ENCODE results near the gene ROBO3. TPM values are rescaled to one million over a fixed set of nuclear protein-coding genes. Genes with fewer than 3 reads are reported as not detected.

ROBO3 gene
- total RNA-seq, 1 experiment from 2014 or later = 24.5 TPM

GRCh38 chr11:124920356-124920755 lies 55.1 kb downstream of the ROBO3 start:
- no peak for DNase-seq (ENCODE audit: low read depth)

- no peak for DNase-seq (ENCODE audit: low read depth)
Observed at GRCh38 chr11:124920870-124921609, 55.8 kb downstream of the ROBO3 start.

- no peak for DNase-seq (ENCODE audit: low read depth)
Observed at GRCh38 chr11:124922831-124923230, 57.6 kb downstream of the ROBO3 start.

- no peak for DNase-seq (ENCODE audit: low read depth)
Observed at GRCh38 chr11:124923296-124923695, 58.1 kb downstream of the ROBO3 start.

- no peak for DNase-seq (ENCODE audit: low read depth)
Observed at GRCh38 chr11:124928942-124929665, 63.9 kb downstream of the ROBO3 start.

GRCh38 chr11:124930799-124931198 lies 65.6 kb downstream of the ROBO3 start:
- DNase-seq (ENCODE audit: low read depth) = no peak

Other genes with a start within 250 kb of the ROBO3 start
- gene TBRG1, start 242.6 kb upstream of the ROBO3 start, total RNA-seq (2014; rRNA removed; shearing (Covaris generic)) = 42.9 and 52.7 TPM in 2 replicates
- 4.3 and 5.5 TPM in 2 replicates for gene SIAE, start 191.7 kb upstream of the ROBO3 start, total RNA-seq (2014; rRNA removed; shearing (Covaris generic))
- gene SPA17, start 191.5 kb upstream of the ROBO3 start, total RNA-seq (2014; rRNA removed; shearing (Covaris generic)) = 17.4 and 17.7 TPM in 2 replicates
- gene NRGN, start 125.5 kb upstream of the ROBO3 start, total RNA-seq (2014; rRNA removed; shearing (Covaris generic)) = 9.1 and 17.5 TPM in 2 replicates
- gene VSIG2, start 113.2 kb upstream of the ROBO3 start, total RNA-seq (2014; rRNA removed; shearing (Covaris generic)) = not detected in 2 replicates
- gene ESAM, start 103.1 kb upstream of the ROBO3 start, total RNA-seq (2014; rRNA removed; shearing (Covaris generic)) = 0.43 and 0.66 TPM in 2 replicates
- gene MSANTD2, start 65.0 kb upstream of the ROBO3 start, total RNA-seq (2014; rRNA removed; shearing (Covaris generic)) = 13.7 and 14.5 TPM in 2 replicates
- 21.1 and 25.0 TPM in 2 replicates for gene ROBO4, start 32.4 kb downstream of the ROBO3 start, total RNA-seq (2014; rRNA removed; shearing (Covaris generic))
- 0.05 TPM in 1 of 2 replicates, not detected in the other for gene HEPN1, start 53.8 kb downstream of the ROBO3 start, total RNA-seq (2014; rRNA removed; shearing (Covaris generic))
- gene HEPACAM, start 70.6 kb downstream of the ROBO3 start, total RNA-seq (2014; rRNA removed; shearing (Covaris generic)) = 0.29 TPM in 1 of 2 replicates, not detected in the other
- gene CCDC15, start 88.8 kb downstream of the ROBO3 start, total RNA-seq (2014; rRNA removed; shearing (Covaris generic)) = 7.4 and 8.1 TPM in 2 replicates
- 9.9 and 10.1 TPM in 2 replicates for gene SLC37A2, start 197.9 kb downstream of the ROBO3 start, total RNA-seq (2014; rRNA removed; shearing (Covaris generic))
- 24.9 and 29.8 TPM in 2 replicates for gene TMEM218, start 246.2 kb downstream of the ROBO3 start, total RNA-seq (2014; rRNA removed; shearing (Covaris generic))